Endothelial cell of umbilical vein (primary cell): ENCODE measurements around the gene CLVS2. TPM values are rescaled to one million over a fixed set of nuclear protein-coding genes. Genes with fewer than 3 reads are reported as not detected.

ENCODE experiments used
- BruUV-seq: library from RNA; stranded (reverse); fragments of 400-500 nt; replicated peaks from 2 replicates; lab custom pipeline; 2021; lab: Mats Ljungman, UMichigan
- CTCF ChIA-PET: fragments of 300-600, 350-600 bp; sonication (Branson Sonifier 250); formaldehyde crosslinking; loops from one replicate; lab custom pipeline; 2021; ENCODE audit warnings: antibody characterized with exemption, inconsistent platforms; lab: Charles Lee
- POLR2A ChIA-PET: fragments of 300-600, 350-600 bp; sonication (Branson Sonifier 250); formaldehyde crosslinking; loops from one replicate; lab custom pipeline; 2021; ENCODE audit warnings: antibody characterized with exemption, inconsistent platforms; lab: Charles Lee
- DNase-seq: peaks from one replicate; pipeline ENCODE4 v3.0.0-alpha.2; 2011; ENCODE audit warnings: low read depth, low spot score
- FAIRE-seq: peaks from 2 replicates; lab custom pipeline; 2011; peaks lifted over from hg19 to GRCh38; lab: Jason Lieb, UNC
- H2AFZ ChIP-seq: 2 replicates; pipeline ENCODE4 v1.6.0; 2012; ENCODE audit warnings: low read depth, low read length, control low read depth, inconsistent platforms
- H3K27ac ChIP-seq: 2 replicates; pipeline ENCODE4 v1.5.1; 2011; ENCODE audit warnings: low read depth, mild to moderate bottlenecking, control low read depth, low read length, moderate library complexity; ENCODE audit not compliant: insufficient read depth
- H3K27me3 ChIP-seq, 2 experiments: 2 replicates each; pipeline versions ENCODE4 v1.6.0 to v1.6.1; 2011; ENCODE audit warnings: low read length in 2 of 2, mixed read lengths in 1 of 2; ENCODE audit not compliant: control insufficient read depth in 2 of 2, insufficient read depth in 2 of 2
- H3K36me3 ChIP-seq, 2 experiments: 2 replicates in 1 of 2; 3 replicates in 1 of 2; pipeline ENCODE4 v1.5.1; 2011; ENCODE audit warnings: low read length in 2 of 2, mild to moderate bottlenecking in 1 of 2, moderate library complexity in 1 of 2; ENCODE audit not compliant: control insufficient read depth in 2 of 2, insufficient read depth in 2 of 2; ENCODE audit errors: extremely low read depth in 1 of 2
- H3K4me1 ChIP-seq: 3 replicates; pipeline ENCODE4 v1.5.1; 2011; ENCODE audit warnings: mild to moderate bottlenecking, low read length; ENCODE audit not compliant: control insufficient read depth, insufficient read depth; ENCODE audit errors: extremely low read depth
- H3K4me2 ChIP-seq: 2 replicates; pipeline ENCODE4 v1.6.1; 2011; ENCODE audit warnings: low read length, control low read depth, mixed read lengths; ENCODE audit not compliant: insufficient read depth
- H3K4me3 ChIP-seq, 3 experiments: fragments of 200-600 bp in 1 of 3; sonication (generic), shearing (Covaris generic) in 1 of 3; replicated peaks in 1 of 3; 2 replicates each; pipeline ENCODE4 v1.5.1; 2011 to 2016; ENCODE audit warnings: control low read depth in 3 of 3, low read length in 3 of 3, mild to moderate bottlenecking in 2 of 3, inconsistent platforms in 1 of 3, low read depth in 1 of 3, moderate library complexity in 1 of 3; ENCODE audit not compliant: insufficient read depth in 1 of 3
- H3K79me2 ChIP-seq: 2 replicates; pipeline ENCODE4 v1.6.0; 2012; ENCODE audit warnings: low read length, inconsistent platforms; ENCODE audit not compliant: control insufficient read depth, insufficient read depth
- H3K9ac ChIP-seq: replicated peaks from 2 replicates; pipeline ENCODE3; 2011; ENCODE audit warnings: low read length, control low read depth; ENCODE audit not compliant: insufficient read depth; ENCODE audit errors: extremely low read depth
- H3K9me1 ChIP-seq: replicated peaks from 3 replicates; pipeline ENCODE4 v1.6.0; 2011; ENCODE audit warnings: mild to moderate bottlenecking, low read length; ENCODE audit not compliant: control insufficient read depth, insufficient read depth; ENCODE audit errors: extremely low read depth
- H3K9me3 ChIP-seq: replicated peaks from 2 replicates; pipeline ENCODE4 v1.5.1; 2012; ENCODE audit warnings: low read length, inconsistent platforms; ENCODE audit not compliant: control insufficient read depth, insufficient read depth
- H4K20me1 ChIP-seq: replicated peaks from 2 replicates; pipeline ENCODE3; 2011; ENCODE audit warnings: mild to moderate bottlenecking, low read length; ENCODE audit not compliant: control insufficient read depth, insufficient read depth; ENCODE audit errors: extremely low read depth
- EZH2 ChIP-seq: IDR thresholded peaks from 2 replicates; pipeline ENCODE4 v1.6.1; 2012; ENCODE audit warnings: borderline replicate concordance, low read depth, mild to moderate bottlenecking, moderate library complexity, low read length, inconsistent platforms; ENCODE audit not compliant: severe bottlenecking
- FOS ChIP-seq: IDR thresholded peaks from 2 replicates; pipeline ENCODE4 v1.6.1; 2011; ENCODE audit warnings: mild to moderate bottlenecking, low read length, moderate library complexity, borderline replicate concordance; ENCODE audit not compliant: insufficient read depth
- GATA2 ChIP-seq: IDR thresholded peaks from 2 replicates; pipeline ENCODE4 v1.7.0; 2011; ENCODE audit warnings: low read depth, mild to moderate bottlenecking, moderate library complexity, mixed read lengths, low read length; ENCODE audit not compliant: insufficient read length, insufficient read depth
- JUN ChIP-seq: IDR thresholded peaks from 2 replicates; pipeline ENCODE4 v1.6.1; 2011; ENCODE audit warnings: borderline replicate concordance, low read depth; ENCODE audit not compliant: insufficient read length, insufficient read depth
- MYC ChIP-seq: IDR thresholded peaks from one replicate; pipeline ENCODE4 v1.6.1; 2011; ENCODE audit warnings: mild to moderate bottlenecking, low read depth, low read length
- POLR2A ChIP-seq: IDR thresholded peaks from 2 replicates; pipeline ENCODE4 v1.6.1; 2012; ENCODE audit warnings: low read depth, mild to moderate bottlenecking, control low read depth, low read length
- POLR2AphosphoS5 ChIP-seq: IDR thresholded peaks from 2 replicates; pipeline ENCODE4 v1.6.1; 2012; ENCODE audit warnings: low read depth, mild to moderate bottlenecking, control low read depth, low read length, moderate library complexity; ENCODE audit not compliant: insufficient read depth
- dilution Hi-C: fragments of 300-500 bp; cut with MboI; formaldehyde crosslinking; loops from one replicate; pipeline ENCODE4 v1.15.0; 2019; ENCODE audit warnings: low sequenced_read_pairs; ENCODE audit not compliant: extremely low pct_ligation_motif_present
- intact Hi-C: fragments of 100-400 bp; cut with micrococcal nuclease; formaldehyde crosslinking; loops from one replicate; pipeline ENCODE4 v1.10.0; 2022
- polyA plus RNA-seq, 4 experiments: library from polyadenylated mRNA; depleted of rRNA in 3 of 4; stranded (reverse) in 3 of 4; unstranded in 1 of 4; fragments of >200 nt; gene quantifications; 2 replicates each; pipeline versions ENCODE4 v1.2.1 to v1.2.3, GENCODE V29; 2011 to 2012; ENCODE audit warnings: missing spikeins in 1 of 4
- total RNA-seq: library from RNA; stranded (reverse); gene quantifications from 2 replicates; pipeline ENCODE4 v1.2.3, GENCODE V29; 2021
- TF ChIP-seq, protein P1 (sequence below), 2 donors: IDR thresholded peaks; 1 replicate in 1 of 2; 2 replicates in 1 of 2; pipeline ENCODE4 v1.5.1; 2011; ENCODE audit warnings: low read length in 2 of 2, mild to moderate bottlenecking in 2 of 2, moderate library complexity in 2 of 2, control low read depth in 1 of 2, inconsistent platforms in 1 of 2, low read depth in 1 of 2; ENCODE audit not compliant: insufficient read depth in 1 of 2; ENCODE audit errors: extremely low read depth in 1 of 2
- TF ChIP-seq, protein P2 (sequence below): IDR thresholded peaks from 2 replicates; pipeline ENCODE4 v1.6.1; 2011; ENCODE audit not compliant: insufficient read depth, insufficient read length

Gene CLVS2
- total and polyA plus RNA-seq, 2 donors (not counting 3 experiments of a cell fraction or from before 2014, with no cell fraction given), result not detected

DNA sequence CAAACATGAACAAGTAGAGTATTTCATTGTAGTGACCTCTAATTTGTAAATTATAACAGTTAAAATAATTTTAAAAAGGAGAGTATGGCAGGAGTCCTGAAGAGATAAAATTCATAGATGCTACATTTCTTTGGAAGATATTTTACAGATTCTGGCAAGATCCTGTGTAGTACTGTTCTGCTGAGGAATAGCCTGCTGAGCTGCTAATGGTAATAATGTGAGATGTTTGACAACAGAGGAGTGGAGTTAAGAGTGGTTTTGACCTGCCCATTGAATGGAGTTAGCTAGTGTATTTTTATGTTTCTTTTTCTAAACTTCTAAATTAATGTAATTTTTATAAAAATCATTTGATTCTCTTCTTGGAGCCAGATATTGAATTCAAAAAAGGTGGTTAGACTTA is 11.8 kb downstream of the CLVS2 start:
- Histone ChIP-seq H3K4me1 (no peaks in the 10 kb centered on the region), H3K79me2 (no peaks in the 10 kb centered on the region), H3K9me1 (no peaks in the 10 kb centered on the region), H3K4me2 (no peak overlapping the region), H2AFZ (no peak overlapping the region), H4K20me1 (no peaks in the 10 kb centered on the region), H3K27ac (no peak overlapping the region), H3K27me3 (no peaks in the 10 kb centered on the region), H3K9ac (no peak overlapping the region), H3K9me3 (no peaks in the 10 kb centered on the region), H3K4me3 (no peak overlapping the region), H3K36me3 (no peaks in the 10 kb centered on the region)
- ChIA-PET CTCF (no interaction called here), POLR2A (no interaction called here)
- no peak for FAIRE-seq
- TF ChIP-seq, protein P1, sequence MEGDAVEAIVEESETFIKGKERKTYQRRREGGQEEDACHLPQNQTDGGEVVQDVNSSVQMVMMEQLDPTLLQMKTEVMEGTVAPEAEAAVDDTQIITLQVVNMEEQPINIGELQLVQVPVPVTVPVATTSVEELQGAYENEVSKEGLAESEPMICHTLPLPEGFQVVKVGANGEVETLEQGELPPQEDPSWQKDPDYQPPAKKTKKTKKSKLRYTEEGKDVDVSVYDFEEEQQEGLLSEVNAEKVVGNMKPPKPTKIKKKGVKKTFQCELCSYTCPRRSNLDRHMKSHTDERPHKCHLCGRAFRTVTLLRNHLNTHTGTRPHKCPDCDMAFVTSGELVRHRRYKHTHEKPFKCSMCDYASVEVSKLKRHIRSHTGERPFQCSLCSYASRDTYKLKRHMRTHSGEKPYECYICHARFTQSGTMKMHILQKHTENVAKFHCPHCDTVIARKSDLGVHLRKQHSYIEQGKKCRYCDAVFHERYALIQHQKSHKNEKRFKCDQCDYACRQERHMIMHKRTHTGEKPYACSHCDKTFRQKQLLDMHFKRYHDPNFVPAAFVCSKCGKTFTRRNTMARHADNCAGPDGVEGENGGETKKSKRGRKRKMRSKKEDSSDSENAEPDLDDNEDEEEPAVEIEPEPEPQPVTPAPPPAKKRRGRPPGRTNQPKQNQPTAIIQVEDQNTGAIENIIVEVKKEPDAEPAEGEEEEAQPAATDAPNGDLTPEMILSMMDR (IDR thresholded peaks at IDR 0.05; ENCODE audit: extremely low read depth in 1 of 2, insufficient read depth in 1 of 2, low read depth in 1 of 2, low read length in 2 of 2), result no peak
- no peak for TF ChIP-seq FOS
- TF ChIP-seq, protein P2, sequence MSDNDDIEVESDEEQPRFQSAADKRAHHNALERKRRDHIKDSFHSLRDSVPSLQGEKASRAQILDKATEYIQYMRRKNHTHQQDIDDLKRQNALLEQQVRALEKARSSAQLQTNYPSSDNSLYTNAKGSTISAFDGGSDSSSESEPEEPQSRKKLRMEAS, result no peak
- TF ChIP-seq GATA2, result no peak
- no peak for TF ChIP-seq JUN
- no peak for TF ChIP-seq POLR2A
- no peak for TF ChIP-seq EZH2
- TF ChIP-seq MYC, result no peak
- no peak for TF ChIP-seq POLR2AphosphoS5
- no peak for DNase-seq
- intact Hi-C loops (no loop called here), dilution Hi-C loops (no loop called here)
- BruUV-seq, result no TSS peak
